ENCODE results near the gene SCYGR5.

DNA sequence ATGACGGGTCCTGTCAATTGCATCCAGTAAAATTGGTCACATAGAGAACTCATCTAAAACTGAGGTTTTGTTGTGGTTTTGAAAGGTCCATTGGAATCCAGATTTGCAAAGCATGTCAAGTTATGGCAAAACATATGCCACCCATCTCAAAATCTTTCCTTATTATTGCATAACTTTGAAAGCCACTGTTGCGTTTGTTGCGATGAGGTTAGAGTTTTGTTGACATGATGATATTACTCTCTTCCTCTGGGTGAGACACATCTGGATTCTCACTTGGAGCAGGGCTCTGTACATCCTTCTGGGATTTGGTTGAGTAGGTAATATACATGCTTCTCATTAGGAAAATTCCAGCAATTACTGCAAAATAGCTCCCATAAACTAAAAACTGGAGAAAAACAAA lies 20.6 kb downstream of the SCYGR5 start:
- TF ChIP-seq, protein P1, sequence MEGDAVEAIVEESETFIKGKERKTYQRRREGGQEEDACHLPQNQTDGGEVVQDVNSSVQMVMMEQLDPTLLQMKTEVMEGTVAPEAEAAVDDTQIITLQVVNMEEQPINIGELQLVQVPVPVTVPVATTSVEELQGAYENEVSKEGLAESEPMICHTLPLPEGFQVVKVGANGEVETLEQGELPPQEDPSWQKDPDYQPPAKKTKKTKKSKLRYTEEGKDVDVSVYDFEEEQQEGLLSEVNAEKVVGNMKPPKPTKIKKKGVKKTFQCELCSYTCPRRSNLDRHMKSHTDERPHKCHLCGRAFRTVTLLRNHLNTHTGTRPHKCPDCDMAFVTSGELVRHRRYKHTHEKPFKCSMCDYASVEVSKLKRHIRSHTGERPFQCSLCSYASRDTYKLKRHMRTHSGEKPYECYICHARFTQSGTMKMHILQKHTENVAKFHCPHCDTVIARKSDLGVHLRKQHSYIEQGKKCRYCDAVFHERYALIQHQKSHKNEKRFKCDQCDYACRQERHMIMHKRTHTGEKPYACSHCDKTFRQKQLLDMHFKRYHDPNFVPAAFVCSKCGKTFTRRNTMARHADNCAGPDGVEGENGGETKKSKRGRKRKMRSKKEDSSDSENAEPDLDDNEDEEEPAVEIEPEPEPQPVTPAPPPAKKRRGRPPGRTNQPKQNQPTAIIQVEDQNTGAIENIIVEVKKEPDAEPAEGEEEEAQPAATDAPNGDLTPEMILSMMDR (optimal IDR thresholded peaks at IDR 0.05 in 1 of 3, IDR thresholded peaks at IDR 0.05 in 1 of 3, conservative IDR thresholded peaks at IDR 0.05 in 1 of 3; ENCODE audit: extremely low read depth in 1 of 3, insufficient read depth in 2 of 3, low read length in 3 of 3): no peak
- no peak for TF ChIP-seq EZH2 (IDR thresholded peaks at IDR 0.05; ENCODE audit: low read length)
